H1 (cell line): ENCODE data around the gene KLRC3. TPM values are rescaled to one million over a fixed set of nuclear protein-coding genes. Genes with fewer than 3 reads are reported as not detected.

Experiments
- CTCF ChIA-PET: fragments of 300-600 bp; sonication (Branson Sonifier 250); formaldehyde crosslinking; loops from one replicate; lab custom pipeline; 2021; ENCODE audit not compliant: partially characterized antibody; lab: Charles Lee
- POLR2A ChIA-PET: fragments of 300-600 bp; sonication (Branson Sonifier 250); formaldehyde crosslinking; loops from one replicate; lab custom pipeline; 2021; ENCODE audit warnings: inconsistent platforms; ENCODE audit not compliant: partially characterized antibody; lab: Charles Lee
- DNase-seq, 2 experiments: peaks; one replicate each; pipeline versions ENCODE4 v3.0.0 to v3.0.0-alpha.2; 2010 to 2022; ENCODE audit warnings: low spot score in 2 of 2, low read depth in 1 of 2, mixed read lengths in 1 of 2
- FAIRE-seq: peaks from 2 replicates; lab custom pipeline; 2011; peaks lifted over from hg19 to GRCh38; lab: Jason Lieb, UNC
- H2AFZ ChIP-seq: 2 replicates; pipeline ENCODE4 v1.8.1; 2012; ENCODE audit warnings: low read length, inconsistent platforms
- H2AK5ac ChIP-seq: 2 replicates; pipeline ENCODE4 v1.6.1; 2013; ENCODE audit warnings: low read depth, low read length
- H2BK120ac ChIP-seq: replicated peaks from 2 replicates; pipeline ENCODE3; 2013; ENCODE audit warnings: low read depth, low read length, inconsistent platforms
- H2BK12ac ChIP-seq: 2 replicates; pipeline ENCODE4 v1.6.1; 2013; ENCODE audit warnings: low read depth, low read length
- H2BK15ac ChIP-seq: 2 replicates; pipeline ENCODE4 v1.6.1; 2013; ENCODE audit warnings: low read length
- H2BK20ac ChIP-seq: 2 replicates; pipeline ENCODE4 v1.6.1; 2013; ENCODE audit warnings: low read length
- H2BK5ac ChIP-seq: 2 replicates; pipeline ENCODE4 v1.6.1; 2013; ENCODE audit warnings: low read depth, low read length
- H3K14ac ChIP-seq: 2 replicates; pipeline ENCODE4 v1.6.1; 2013; ENCODE audit warnings: inconsistent platforms; ENCODE audit not compliant: insufficient read length
- H3K18ac ChIP-seq: 2 replicates; pipeline ENCODE4 v1.6.1; 2013; ENCODE audit warnings: low read length; ENCODE audit errors: extremely low read depth
- H3K23ac ChIP-seq: 2 replicates; pipeline ENCODE4 v1.6.1; 2013; ENCODE audit warnings: inconsistent platforms; ENCODE audit not compliant: insufficient read length
- H3K23me2 ChIP-seq: 2 replicates; pipeline ENCODE4 v1.6.1; 2013; ENCODE audit warnings: low read depth, low read length
- H3K27ac ChIP-seq: 2 replicates; pipeline ENCODE4 v1.6.1; 2011; ENCODE audit warnings: low read depth, low read length, inconsistent platforms
- H3K27me3 ChIP-seq, 4 experiments: replicated peaks in 1 of 4; 1 replicate in 1 of 4; 2 replicates in 3 of 4; pipeline versions ENCODE4 v1.6.1 to v1.8.1; 2011 to 2013; ENCODE audit warnings: low read length in 3 of 4, mild to moderate bottlenecking in 3 of 4, inconsistent platforms in 2 of 4, mixed read lengths in 2 of 4, moderate library complexity in 1 of 4; ENCODE audit not compliant: control insufficient read depth in 3 of 4, insufficient read depth in 3 of 4; ENCODE audit errors: extremely low read depth in 1 of 4
- H3K36me3 ChIP-seq, 4 experiments: 2 replicates each; pipeline versions ENCODE4 v1.6.1 to v1.8.1; 2011 to 2013; ENCODE audit warnings: mild to moderate bottlenecking in 4 of 4, low read length in 3 of 4, moderate library complexity in 2 of 4, control low read depth in 1 of 4, inconsistent platforms in 1 of 4; ENCODE audit not compliant: insufficient read depth in 4 of 4, control insufficient read depth in 2 of 4
- H3K4ac ChIP-seq: replicated peaks from 2 replicates; pipeline ENCODE3; 2013; ENCODE audit warnings: low read length, low read depth, mixed read lengths, inconsistent platforms; ENCODE audit not compliant: insufficient read length
- H3K4me1 ChIP-seq, 4 experiments: replicated peaks in 1 of 4; 1 replicate in 1 of 4; 2 replicates in 3 of 4; pipeline versions ENCODE4 v1.6.1 to v1.8.1; 2011 to 2013; ENCODE audit warnings: low read length in 3 of 4, inconsistent platforms in 2 of 4, mixed read lengths in 1 of 4; ENCODE audit not compliant: insufficient read depth in 4 of 4, control insufficient read depth in 3 of 4
- H3K4me2 ChIP-seq, 2 experiments: 2 replicates each; pipeline versions ENCODE4 v1.6.1 to v1.8.1; 2011 to 2013; ENCODE audit warnings: low read depth in 2 of 2, low read length in 2 of 2, control low read depth in 1 of 2, inconsistent platforms in 1 of 2, mild to moderate bottlenecking in 1 of 2; ENCODE audit not compliant: insufficient read depth in 1 of 2
- H3K4me3 ChIP-seq, 4 experiments: fragments of 200-600, 300-600 bp in 1 of 4; sonication (generic), shearing (Covaris generic), sonication (Bioruptor Twin) in 1 of 4; 2 replicates each; pipeline versions ENCODE4 v1.5.1 to v1.8.1; 2011 to 2016; ENCODE audit warnings: low read length in 4 of 4, low read depth in 3 of 4, control low read depth in 2 of 4, inconsistent platforms in 2 of 4, mild to moderate bottlenecking in 2 of 4, mixed read lengths in 1 of 4, moderate library complexity in 1 of 4; ENCODE audit not compliant: insufficient read depth in 2 of 4; ENCODE audit errors: extremely low read depth in 1 of 4
- H3K56ac ChIP-seq: replicated peaks from 2 replicates; pipeline ENCODE3; 2013; ENCODE audit warnings: low read depth, mild to moderate bottlenecking, mixed read lengths, low read length, inconsistent platforms; ENCODE audit not compliant: insufficient read length
- H3K79me1 ChIP-seq: 2 replicates; pipeline ENCODE4 v1.6.1; 2013; ENCODE audit warnings: low read depth, low read length, control low read depth
- H3K79me2 ChIP-seq, 2 experiments: 2 replicates each; pipeline versions ENCODE4 v1.6.1 to v1.8.1; 2012 to 2013; ENCODE audit warnings: low read length in 2 of 2, mild to moderate bottlenecking in 2 of 2, inconsistent platforms in 1 of 2; ENCODE audit not compliant: insufficient read depth in 2 of 2, control insufficient read depth in 1 of 2
- H3K9ac ChIP-seq, 4 experiments: replicated peaks in 1 of 4; 1 replicate in 1 of 4; 2 replicates in 3 of 4; pipeline versions ENCODE4 v1.6.1 to v1.8.1; 2011 to 2013; ENCODE audit warnings: low read depth in 3 of 4, low read length in 3 of 4, control low read depth in 2 of 4, mild to moderate bottlenecking in 2 of 4, moderate library complexity in 2 of 4, inconsistent platforms in 1 of 4; ENCODE audit errors: extremely low read depth in 1 of 4
- H3K9me3 ChIP-seq, 2 experiments: 2 replicates each; pipeline versions ENCODE4 v1.6.1 to v1.8.1; 2012 to 2013; ENCODE audit warnings: mild to moderate bottlenecking in 2 of 2, moderate library complexity in 2 of 2, control low read depth in 1 of 2, inconsistent platforms in 1 of 2, low read depth in 1 of 2, low read length in 1 of 2, mixed read lengths in 1 of 2; ENCODE audit not compliant: insufficient read depth in 2 of 2
- H4K20me1 ChIP-seq, 2 experiments: replicated peaks in 1 of 2; 2 replicates each; pipeline versions ENCODE3 to v1.8.1; 2011 to 2013; ENCODE audit warnings: inconsistent platforms in 2 of 2, low read length in 2 of 2, mild to moderate bottlenecking in 1 of 2; ENCODE audit not compliant: insufficient read depth in 2 of 2, control insufficient read depth in 1 of 2
- H4K5ac ChIP-seq: 2 replicates; pipeline ENCODE4 v1.6.1; 2013; ENCODE audit warnings: low read length, low read depth, mixed read lengths, inconsistent platforms; ENCODE audit not compliant: insufficient read length
- H4K8ac ChIP-seq: 2 replicates; pipeline ENCODE4 v1.8.0; 2013; ENCODE audit warnings: mild to moderate bottlenecking, moderate library complexity, low read length, inconsistent platforms; ENCODE audit not compliant: insufficient read depth; ENCODE audit errors: extremely low read depth
- H4K91ac ChIP-seq: replicated peaks from 2 replicates; pipeline ENCODE3; 2013; ENCODE audit warnings: low read length, mixed read lengths, inconsistent platforms; ENCODE audit not compliant: insufficient read length
- BCL11A ChIP-seq, 2 experiments: IDR thresholded peaks; one replicate each; pipeline ENCODE4 v1.6.1; 2011; ENCODE audit warnings: low read depth in 2 of 2, low read length in 2 of 2, mild to moderate bottlenecking in 2 of 2
- JUN ChIP-seq: IDR thresholded peaks from 2 replicates; pipeline ENCODE4 v1.6.1; 2011; ENCODE audit warnings: low read depth, mild to moderate bottlenecking, improper control_type of control experiment, low read length
- WGBS, 2 experiments: shearing (Covaris generic) in 1 of 2; methylation state at CpG; one replicate each; pipeline versions ENCODE4 v1.1.6 to v1.1.7; 2013 to 2015; ENCODE audit warnings: low lambda C conversion rate in 2 of 2, mixed read lengths in 2 of 2, inconsistent platforms in 1 of 2, low coverage in 1 of 2, missing lambda C conversion rate in 1 of 2; ENCODE audit not compliant: insufficient replicate concordance in 2 of 2, insufficient coverage in 1 of 2, insufficient read length in 1 of 2; ENCODE audit errors: extremely low coverage in 1 of 2, missing lambda C conversion rate in 1 of 2; 5-methylcytosine and 5-hydroxymethylcytosine counted together
- polyA plus RNA-seq, 7 experiments: library from polyadenylated mRNA; depleted of rRNA in 3 of 7; stranded (reverse) in 5 of 7; unstranded in 2 of 7; fragments of >200 nt in 5 of 7; fragments of 200-250 nt in 2 of 7; gene quantifications; 1 replicate in 5 of 7; 2 replicates in 1 of 7; 4 replicates in 1 of 7; pipeline versions ENCODE4 v1.2.1 to v1.2.3, GENCODE V29; 2011 to 2013; ENCODE audit warnings: missing spikeins in 2 of 7, mixed read lengths in 2 of 7
- total RNA-seq: library from RNA; stranded (reverse); fragmentation: NEBNext Ultra II Directional; extraction: Animal tissue kit (Norgen Biotek cat#: 25700); gene quantifications from 2 replicates; pipeline ENCODE4 v1.2.1, GENCODE V29; 2021

KLRC3 gene
- total and polyA plus RNA-seq, 2 of the 8 experiments (the other 6 are each of a cell fraction or from before 2014, with no cell fraction given), result not detected

DNA sequence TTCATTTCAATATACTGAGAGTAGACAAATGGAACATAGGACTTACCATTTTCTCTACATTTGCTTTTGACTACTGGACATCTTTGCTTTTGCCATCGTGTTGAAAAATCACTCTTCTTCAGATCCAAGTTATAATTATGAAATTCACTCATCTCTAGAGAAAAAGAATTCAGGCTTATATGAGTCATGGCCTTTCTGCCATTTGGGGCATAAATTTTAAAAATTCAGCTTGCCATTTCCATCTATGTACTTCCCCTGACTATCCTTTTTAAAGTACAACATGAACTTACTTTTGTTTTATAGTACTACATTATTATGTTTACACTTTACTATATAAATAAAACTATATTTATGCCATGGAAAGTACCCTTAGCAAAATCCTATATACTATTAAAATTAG is 33.5 kb downstream of the KLRC3 start:
- no peak overlapping the region for H3K14ac ChIP-seq
- H4K20me1 ChIP-seq, result no peaks in the 10 kb centered on the region
- FAIRE-seq (no peak), DNase-seq (no peak)
- CTCF ChIA-PET, result interaction anchor here (1.2 kb wide), 1 partner anchor 20 kb away, joined by 4 read pairs; no protein-coding TSS in a partner anchor
- H2BK20ac ChIP-seq, result no peak overlapping the region
- no peaks in the 10 kb centered on the region for H3K79me2 ChIP-seq
- no peak for TF ChIP-seq JUN
- TF ChIP-seq BCL11A (IDR thresholded peaks at IDR 0.05; ENCODE audit: low read depth in 2 of 2, low read length in 2 of 2), result no peak
- no peak overlapping the region for H2BK120ac ChIP-seq
- no peaks in the 10 kb centered on the region for H3K4me1 ChIP-seq
- 87% methylated on average over 1 of the region's 1 CpG; no CpG with 5 or more reads in 1 of the 2 experiments for WGBS, 2 experiments
- H3K56ac ChIP-seq, result no peak overlapping the region
- no peak overlapping the region for H4K8ac ChIP-seq
- H2AFZ ChIP-seq, result no peak overlapping the region
- H3K9ac ChIP-seq, result no peak overlapping the region
- no peak overlapping the region for H3K27ac ChIP-seq
- H3K4me3 ChIP-seq, result no peak overlapping the region
- H2BK12ac ChIP-seq, result no peak overlapping the region
- no peak overlapping the region for H2BK15ac ChIP-seq
- H3K79me1 ChIP-seq, result no peaks in the 10 kb centered on the region
- no peak overlapping the region for H2BK5ac ChIP-seq
- no peaks in the 10 kb centered on the region for H3K27me3 ChIP-seq
- POLR2A ChIA-PET, result no interaction called here
- no peaks in the 10 kb centered on the region for H3K23me2 ChIP-seq
- H3K9me3 ChIP-seq, result no peaks in the 10 kb centered on the region
- no peak overlapping the region for H3K18ac ChIP-seq
- no peak overlapping the region for H3K4ac ChIP-seq
- H3K4me2 ChIP-seq, result no peak overlapping the region
- H4K91ac ChIP-seq, result no peak overlapping the region
- no peak overlapping the region for H2AK5ac ChIP-seq
- no peak overlapping the region for H4K5ac ChIP-seq
- H3K36me3 ChIP-seq, result no peaks in the 10 kb centered on the region
- H3K23ac ChIP-seq, result no peak overlapping the region
